ENCODE measurements around the gene SSC5D.

SSC5D gene

GRCh38 chr19:55536951-55537740 lies 48.9 kb downstream of the SSC5D start, which contains the start of gene SBK2:
Gene SBK2 (minus strand): TSS chr19:55537133. CDS start chr19:55536294, 839 bp downstream.
- peak; percentile 34 for DNase-seq (ENCODE audit: low spot score)

- no peak for DNase-seq (ENCODE audit: low spot score)
These were observed 49.5 kb downstream of the SSC5D start for GRCh38 chr19:55537741-55538111.

- no peak for DNase-seq (ENCODE audit: low spot score)
These were observed 49.9 kb downstream of the SSC5D start for GRCh38 chr19:55538132-55538531.

GRCh38 chr19:55539090-55539984 lies 51.1 kb downstream of the SSC5D start:
- DNase-seq (ENCODE audit: low spot score), result no peak

GRCh38 chr19:55540619-55541018 lies 52.4 kb downstream of the SSC5D start:
- DNase-seq (ENCODE audit: low spot score), result no peak

GRCh38 chr19:55541091-55541490 lies 52.9 kb downstream of the SSC5D start:
- no peak for DNase-seq (ENCODE audit: low spot score)

GRCh38 chr19:55542292-55542855 lies 54.1 kb downstream of the SSC5D start:
- no peak for DNase-seq (ENCODE audit: low spot score)

GRCh38 chr19:55543567-55543966 lies 55.3 kb downstream of the SSC5D start:
- DNase-seq (ENCODE audit: low spot score), result no peak

- no peak for DNase-seq (ENCODE audit: low spot score)
These were observed 55.8 kb downstream of the SSC5D start for GRCh38 chr19:55544014-55544413.

GRCh38 chr19:55544776-55545439 lies 56.7 kb downstream of the SSC5D start:
- DNase-seq (ENCODE audit: low spot score), result no peak

GRCh38 chr19:55545443-55545842 lies 57.2 kb downstream of the SSC5D start, which contains the start of gene SBK3:
Gene SBK3 (minus strand): TSS chr19:55545543. CDS start chr19:55545543, 0 bp downstream.
- DNase-seq (ENCODE audit: low spot score), result no peak

- DNase-seq (ENCODE audit: low spot score), result no peak
These were observed 57.8 kb downstream of the SSC5D start for GRCh38 chr19:55546011-55546410.

- DNase-seq (ENCODE audit: low spot score), result no peak
These were observed 58.8 kb downstream of the SSC5D start for GRCh38 chr19:55546822-55547614.

- no peak for DNase-seq (ENCODE audit: low spot score)
These were observed 61.5 kb downstream of the SSC5D start for GRCh38 chr19:55549500-55550320.

- DNase-seq (ENCODE audit: low spot score), result no peak
These were observed 62.0 kb downstream of the SSC5D start for GRCh38 chr19:55550321-55550650.

GRCh38 chr19:55552206-55552605 lies 64.0 kb downstream of the SSC5D start:
- DNase-seq (ENCODE audit: low spot score), result no peak

- DNase-seq (ENCODE audit: low spot score), result no peak
These were observed 64.4 kb downstream of the SSC5D start for GRCh38 chr19:55552620-55553019.

- no peak for DNase-seq (ENCODE audit: low spot score)
These were observed 65.3 kb downstream of the SSC5D start for GRCh38 chr19:55553217-55554182.

GRCh38 chr19:55554302-55554701 lies 66.1 kb downstream of the SSC5D start:
- no peak for DNase-seq (ENCODE audit: low spot score)

Data from SK-N-DZ (cell line).